Fibroblast of skin of right biceps (primary cell): ENCODE results near the gene ANKLE2.
A peak's percentile ranks its signal among the peaks of the same experiment; 100 is the strongest.
"Not testable (repeated sequence)": the region's sequence is repeated elsewhere in the genome, so short reads cannot be mapped to it uniquely, and the experiment has no call there.

Experiments used
- DNase-seq: peaks from one replicate; pipeline ENCODE4 v3.0.0-alpha.2; 2013

Gene ANKLE2

GRCh38 chr12:132761032-132761920 lies at the start of gene ANKLE2:
Gene ANKLE2 (minus strand): TSS chr12:132761832. CDS start chr12:132761798, 34 bp downstream.
- peak; percentile 80 for DNase-seq

DNA sequence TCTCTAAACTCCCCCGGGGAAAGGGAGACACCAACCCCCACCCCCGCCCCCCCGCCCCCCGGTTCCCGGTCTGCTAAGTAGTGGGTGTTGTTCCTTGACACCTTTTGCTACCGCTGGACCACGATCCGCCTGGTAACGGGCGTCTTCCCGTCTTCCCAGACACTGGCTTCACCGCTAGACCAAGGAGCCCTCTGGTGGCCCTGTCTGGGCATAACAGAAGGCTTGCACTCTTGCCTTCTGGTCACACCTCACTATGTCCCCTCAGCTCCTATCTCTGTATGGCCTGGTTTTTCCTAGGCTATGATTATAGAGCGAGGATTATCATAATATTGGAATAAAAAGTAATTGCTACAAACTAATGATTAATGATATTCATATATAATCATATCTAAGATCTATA lies 47.8 kb upstream of the ANKLE2 start:
- peak; percentile 33 for DNase-seq

DNA sequence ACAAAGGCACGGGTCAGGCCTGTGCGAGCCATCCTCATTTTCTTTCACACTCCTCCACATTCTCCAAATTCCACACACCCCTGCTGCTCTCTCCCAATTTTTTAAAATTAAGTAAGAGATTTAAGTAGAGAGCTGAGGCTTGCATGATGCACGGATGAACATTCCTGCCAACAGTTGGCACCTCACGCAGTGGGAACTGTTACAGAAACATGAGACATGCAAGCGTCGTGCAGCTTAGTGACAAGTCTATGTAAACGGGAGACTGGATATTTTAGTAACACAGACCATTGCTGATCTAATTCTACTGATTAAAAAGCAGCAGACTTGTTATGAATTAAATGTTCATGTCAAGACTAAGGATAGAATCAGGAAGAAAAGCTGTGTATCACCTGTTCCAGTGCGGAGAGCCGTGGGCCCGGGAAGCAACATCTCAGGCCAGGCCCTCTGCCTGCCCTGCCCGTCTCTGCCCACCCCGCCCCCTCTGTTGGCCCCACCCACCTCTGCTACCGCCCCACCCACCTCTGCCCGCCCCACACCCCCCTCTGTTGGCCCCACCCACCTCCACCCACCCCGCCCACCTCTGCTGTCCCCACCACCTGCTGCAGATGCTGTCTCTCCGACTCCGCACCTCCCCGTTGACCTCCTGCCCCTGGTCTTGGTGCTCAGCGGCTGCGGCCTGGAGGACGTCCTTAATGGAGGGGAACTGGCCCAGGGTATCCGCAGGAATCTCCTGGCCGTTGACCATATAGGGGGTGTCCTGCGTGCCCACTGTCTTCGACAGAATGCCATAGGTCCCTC lies 45.9 kb upstream of the ANKLE2 start:
- DNase-seq: no peak

GRCh38 chr12:132806857-132807256 lies 45.2 kb upstream of the ANKLE2 start:
- no peak for DNase-seq

DNA sequence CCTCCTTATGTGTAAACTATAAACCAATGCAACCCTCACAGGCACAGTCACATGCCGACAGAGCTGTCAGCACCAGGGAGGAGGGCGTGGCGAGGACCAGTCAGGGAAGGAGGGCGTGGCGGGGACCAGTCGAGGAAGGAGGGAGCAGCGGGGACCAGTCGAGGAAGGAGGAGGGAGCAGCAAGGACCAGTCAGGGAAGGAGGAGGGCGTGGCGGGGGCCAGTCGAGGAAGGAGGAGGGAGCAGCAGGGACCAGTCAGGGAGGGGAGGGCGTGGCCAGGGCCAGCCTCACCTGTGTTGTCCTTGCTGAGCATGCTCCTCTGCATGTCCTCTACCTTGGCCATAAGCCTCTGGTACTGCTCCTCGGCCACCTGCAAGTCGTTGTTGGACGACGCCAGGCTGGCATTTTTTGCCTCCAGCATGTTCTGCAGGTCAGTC lies 42.8 kb upstream of the ANKLE2 start:
- no peak for DNase-seq

GRCh38 chr12:132803888-132804287 lies 42.3 kb upstream of the ANKLE2 start:
- DNase-seq: no peak

DNA sequence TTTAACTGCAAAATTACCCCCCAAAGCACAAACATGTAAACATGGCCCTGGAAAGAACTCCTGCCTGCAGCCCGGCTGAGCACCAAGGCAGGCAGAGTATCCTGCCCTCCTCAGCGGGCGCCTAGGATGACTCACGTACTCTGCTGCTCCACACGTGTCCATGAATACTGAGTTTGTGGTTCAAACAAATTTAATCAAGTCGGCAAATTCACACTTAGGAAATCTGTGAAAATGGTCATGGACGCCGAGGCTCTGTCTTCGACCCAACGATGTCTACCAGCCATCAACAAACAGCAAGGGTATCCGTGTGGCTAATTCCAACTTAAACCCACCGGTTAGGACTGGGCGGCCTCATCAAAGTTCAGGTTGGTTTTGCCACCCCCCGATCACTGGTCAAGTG lies 41.5 kb upstream of the ANKLE2 start:
- DNase-seq: no peak

GRCh38 chr12:132801741-132802140 lies 40.1 kb upstream of the ANKLE2 start:
- DNase-seq: no peak

DNA sequence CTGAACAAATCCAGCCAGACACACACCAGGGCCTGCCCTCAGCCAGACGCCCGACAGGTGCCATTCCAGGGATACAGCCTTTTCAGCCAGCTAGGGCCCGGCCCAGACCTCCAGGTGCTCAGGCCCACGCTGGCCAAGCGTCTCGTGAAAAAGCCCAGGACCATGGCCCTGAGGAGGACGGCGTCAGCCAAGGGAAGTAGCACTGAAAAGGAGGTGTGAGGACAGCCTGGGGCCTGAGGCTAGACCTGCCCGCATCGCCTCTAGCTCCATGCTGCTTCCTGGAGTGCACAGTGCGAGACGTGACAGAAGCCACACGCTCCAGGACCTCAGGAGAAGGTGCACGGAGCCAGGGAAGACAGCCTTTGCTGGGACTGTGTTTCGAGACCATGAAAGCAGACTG lies 37.2 kb upstream of the ANKLE2 start:
- no peak for DNase-seq

DNA sequence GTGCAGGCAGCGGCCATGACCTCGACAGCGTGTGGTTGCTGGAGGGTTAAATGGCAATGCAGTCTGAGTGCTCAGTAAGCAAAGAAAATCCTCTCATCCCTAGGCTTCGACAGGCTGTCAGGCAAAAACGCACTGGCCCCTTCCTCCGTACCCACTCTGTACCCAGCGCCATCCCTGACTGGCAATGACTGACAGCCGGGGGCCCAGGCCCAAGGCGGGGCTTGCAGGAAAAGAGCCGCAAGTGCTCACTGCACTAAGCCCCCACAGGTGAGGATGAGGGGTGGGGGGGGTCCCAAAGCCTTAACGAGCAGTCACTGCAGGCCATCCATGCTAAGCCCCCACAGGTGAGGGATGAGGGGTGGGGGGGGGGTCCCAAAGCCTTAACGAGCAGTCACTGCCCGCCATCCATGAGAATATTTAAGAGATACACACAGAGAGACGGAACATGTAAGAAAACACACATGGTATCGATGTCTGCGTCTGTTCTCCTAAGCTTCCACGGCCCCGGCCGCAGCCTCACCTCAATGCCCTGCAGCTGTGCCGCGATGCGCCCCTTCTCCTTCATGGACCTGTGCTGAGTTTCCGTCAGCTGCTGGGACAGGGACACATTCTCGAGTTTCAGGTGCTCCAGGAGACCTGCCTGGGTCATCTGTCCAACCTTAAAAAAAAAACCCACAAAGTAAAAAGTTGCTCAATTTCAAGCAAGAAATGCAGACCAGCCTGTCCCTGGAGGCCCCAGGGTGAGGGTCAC lies 36.4 kb upstream of the ANKLE2 start:
- DNase-seq: no peak

- no peak for DNase-seq
These were observed 34.2 kb upstream of the ANKLE2 start for GRCh38 chr12:132795847-132796246.

DNA sequence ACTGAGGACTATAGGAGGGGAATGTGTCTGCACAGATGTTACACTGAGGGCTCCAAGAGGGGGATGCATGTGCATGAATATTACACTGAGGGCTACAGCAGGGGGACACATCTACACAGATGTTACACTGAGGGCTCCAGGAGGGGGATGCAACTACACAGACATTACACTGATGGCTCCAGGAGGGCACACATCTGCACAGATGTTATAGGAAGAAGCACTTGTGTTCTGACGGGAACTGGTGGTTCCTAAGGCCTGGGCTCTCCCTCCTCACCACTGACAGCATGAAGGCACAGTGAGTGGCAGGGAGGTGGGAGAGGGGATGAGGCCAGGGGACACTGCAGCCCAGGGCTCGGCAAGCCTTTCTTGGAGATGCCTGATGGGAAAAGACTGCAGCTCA lies 30.3 kb upstream of the ANKLE2 start:
- DNase-seq: not testable (repeated sequence)

DNA sequence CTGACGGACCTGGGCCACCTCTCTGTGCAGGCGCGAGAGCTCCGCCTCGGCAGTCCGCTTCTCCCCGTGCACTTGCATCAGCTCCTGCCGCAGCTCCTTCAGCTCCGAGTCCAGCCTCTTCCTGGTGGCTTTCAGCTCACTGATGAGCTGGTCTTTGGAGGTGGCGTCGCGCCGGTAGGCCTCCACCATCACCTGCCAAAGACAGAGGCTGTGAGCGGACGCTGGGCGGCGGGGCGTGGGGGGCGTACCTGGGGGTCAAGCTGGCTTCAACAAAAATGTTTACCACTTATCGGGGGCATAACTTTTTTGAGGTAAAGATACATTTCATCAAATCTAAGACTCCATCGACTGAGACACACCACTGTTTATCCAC lies 27.5 kb upstream of the ANKLE2 start:
- DNase-seq: no peak

DNA sequence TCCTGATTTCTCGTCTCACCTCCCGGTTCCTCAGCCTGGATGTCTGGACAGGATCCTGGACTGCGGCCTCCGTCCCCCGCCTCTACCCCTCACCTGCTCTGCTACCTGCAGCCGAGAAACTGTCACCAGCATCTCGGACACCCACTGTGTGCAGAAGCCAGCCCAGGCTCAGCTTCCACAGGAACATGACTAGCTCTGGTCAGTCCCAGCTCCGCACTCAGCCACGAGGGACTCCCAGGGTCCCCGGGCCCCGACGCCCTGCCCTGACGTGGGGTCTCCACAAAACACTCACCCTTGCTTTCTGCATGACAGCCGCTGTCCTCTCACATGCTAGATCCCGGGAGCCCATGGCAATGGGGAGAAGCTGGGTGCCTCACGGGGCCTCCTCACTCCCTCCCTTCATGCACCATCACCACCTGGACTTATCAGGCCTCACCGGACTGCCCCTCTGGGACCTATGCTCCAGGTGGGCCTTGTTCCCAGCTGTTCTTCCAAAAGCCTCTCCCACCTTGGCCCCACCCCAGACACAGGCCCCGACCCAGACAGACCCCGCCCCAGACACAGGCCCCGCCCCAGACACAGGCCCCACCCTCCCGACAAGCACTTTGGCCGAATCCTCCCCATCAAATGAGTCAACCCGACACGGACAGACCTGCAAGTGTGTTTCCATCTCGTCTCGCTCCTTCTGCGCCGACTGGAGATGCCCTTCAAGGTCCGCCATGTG lies 26.9 kb upstream of the ANKLE2 start:
- DNase-seq: no peak

DNA sequence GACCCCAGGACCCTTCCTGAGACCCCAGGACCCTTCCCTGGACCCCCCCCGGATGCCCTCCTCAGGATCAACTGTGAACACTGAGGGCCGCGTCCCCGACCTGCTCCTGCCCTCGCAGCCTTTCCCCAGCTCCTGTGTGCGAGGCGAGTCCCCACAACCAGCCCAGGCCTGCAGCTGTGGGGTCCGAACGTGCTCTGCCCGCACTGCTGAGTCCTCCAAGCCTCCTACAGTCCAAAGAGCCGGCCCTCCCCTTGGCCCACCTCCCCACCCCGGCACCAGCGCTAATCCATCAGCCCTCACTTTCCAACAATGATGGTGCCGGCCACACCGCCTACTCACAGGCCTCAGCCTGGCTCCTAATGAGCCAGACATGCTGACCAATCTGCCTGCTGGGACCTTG lies 26.2 kb upstream of the ANKLE2 start:
- no peak for DNase-seq

DNA sequence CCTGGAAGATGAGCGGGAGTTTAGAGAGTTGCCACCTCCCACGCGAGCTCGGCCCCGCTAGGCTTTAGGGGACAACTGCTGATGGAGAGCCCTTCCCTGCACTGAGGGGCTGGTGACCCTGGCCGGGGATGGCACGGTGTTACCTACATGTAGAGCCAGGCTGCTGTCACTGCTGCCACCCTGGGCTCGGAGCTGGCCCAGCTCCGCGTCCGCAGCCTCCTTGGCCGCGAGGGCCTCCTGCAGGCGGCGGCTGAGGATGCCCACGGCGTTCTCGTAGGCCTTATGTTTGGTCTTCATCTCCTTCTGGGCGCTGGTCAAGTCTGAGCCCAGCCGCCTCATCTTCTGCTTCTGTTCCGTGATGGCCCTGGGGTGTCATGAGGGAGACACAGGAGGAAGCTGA lies 24.6 kb upstream of the ANKLE2 start:
- no peak for DNase-seq

DNA sequence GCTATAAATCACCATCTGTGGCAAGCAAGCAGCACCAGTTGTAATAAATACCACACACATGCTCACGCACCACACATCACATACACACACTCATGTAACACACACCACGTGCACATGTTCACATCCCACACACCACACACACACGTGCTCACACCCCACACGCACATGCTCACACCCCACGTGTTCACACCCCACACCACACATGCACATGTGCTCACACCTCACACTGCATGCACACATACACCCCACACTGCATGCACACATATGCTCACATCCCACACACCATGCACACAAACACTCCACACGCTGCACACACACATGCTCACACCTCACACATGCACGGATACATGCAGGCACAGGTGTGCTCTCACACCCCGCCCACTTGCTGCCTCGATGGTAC lies 22.9 kb upstream of the ANKLE2 start:
- no peak for DNase-seq

GRCh38 chr12:132783917-132784531 lies 22.4 kb upstream of the ANKLE2 start:
- DNase-seq: no peak

DNA sequence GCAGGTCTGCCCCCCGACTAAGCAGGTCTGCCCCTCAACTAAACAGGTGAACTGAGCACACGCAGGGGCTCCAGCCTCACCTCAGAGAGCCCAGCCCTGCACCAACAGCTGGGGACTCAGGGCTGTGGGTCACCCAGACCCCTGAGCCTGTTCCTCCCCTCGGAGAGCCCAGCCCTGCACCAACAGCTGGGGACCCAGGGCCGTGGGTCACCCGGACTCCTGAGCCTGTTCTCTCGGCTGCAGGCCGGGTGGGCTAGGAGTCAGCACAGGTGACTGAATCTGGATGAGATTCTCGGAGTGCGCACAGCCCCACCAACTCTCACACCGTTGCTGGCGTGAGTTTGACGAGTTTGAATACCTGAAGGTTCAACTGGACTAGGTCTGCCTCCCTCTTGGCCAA lies 20.3 kb upstream of the ANKLE2 start:
- DNase-seq: no peak

DNA sequence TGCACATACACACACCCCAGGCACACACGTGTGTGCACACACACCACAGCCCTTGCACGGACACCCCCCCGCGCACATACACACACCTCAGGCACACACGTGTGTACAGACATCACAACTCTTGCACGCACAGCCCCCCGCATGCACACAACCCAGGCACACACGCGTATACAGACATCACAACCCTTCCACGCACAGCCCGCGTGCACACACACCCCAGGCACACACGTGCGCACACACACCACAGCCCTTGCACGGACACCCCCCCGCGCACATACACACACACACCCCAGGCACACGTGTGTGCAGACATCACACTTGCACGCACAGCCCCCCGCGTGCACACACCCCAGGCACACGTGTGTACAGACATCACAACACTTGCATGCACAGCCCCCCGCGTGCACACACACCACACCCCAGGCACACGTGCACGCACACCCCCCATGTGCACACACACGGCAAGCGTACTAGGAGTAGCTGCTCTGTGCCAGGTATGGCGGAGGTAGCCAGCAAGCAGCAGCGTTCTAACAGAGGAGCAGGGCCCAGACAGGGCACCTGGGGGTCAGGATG lies 18.2 kb upstream of the ANKLE2 start:
- DNase-seq: no peak

DNA sequence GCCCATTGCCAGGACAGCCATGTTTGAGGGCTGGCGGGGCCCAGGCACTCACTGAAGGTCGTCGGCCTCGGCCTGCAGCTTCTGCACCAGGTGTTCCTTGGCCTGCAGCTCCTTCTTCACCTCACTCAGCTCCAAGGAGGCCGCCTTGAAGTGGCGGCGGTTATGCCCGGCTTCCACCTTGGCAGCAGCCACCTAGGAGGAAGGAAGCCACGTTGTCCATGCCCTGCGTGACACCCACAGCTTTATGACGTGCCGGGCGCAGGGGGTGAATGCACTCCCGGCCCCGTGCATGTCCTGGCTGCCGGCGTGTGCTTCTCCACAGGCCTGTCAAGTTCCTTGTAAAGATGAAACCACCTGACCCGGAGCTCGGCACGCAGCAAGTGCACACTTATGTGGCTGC lies 16.0 kb upstream of the ANKLE2 start:
- no peak for DNase-seq
